ENCODE measurements around the gene MS4A4E.
"Not testable (repeated sequence)": the region's sequence is repeated elsewhere in the genome, so short reads cannot be mapped to it uniquely, and the experiment has no call there.

The MS4A4E gene

DNA sequence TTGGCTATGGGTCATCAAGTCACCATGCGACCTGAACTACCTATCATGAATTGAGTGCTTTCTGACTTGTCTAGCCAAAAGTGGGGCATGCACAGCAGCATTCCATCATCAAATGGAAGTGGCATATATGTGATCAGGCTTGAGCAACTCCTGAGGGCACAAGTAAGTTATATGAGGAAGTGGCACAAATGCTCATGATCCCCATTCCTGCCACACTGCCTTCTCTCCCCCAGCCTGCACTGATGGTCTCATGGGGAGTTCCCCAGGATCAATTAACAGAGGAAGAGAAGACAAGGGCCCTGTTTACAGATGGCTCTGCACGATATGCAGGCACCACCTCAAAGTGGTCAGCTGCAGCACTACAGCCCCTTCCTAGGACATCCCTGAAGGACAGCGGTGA is 21.8 kb downstream of the MS4A4E start:
- DNase-seq = no peak

- DNase-seq = no peak
These were observed 28.6 kb downstream of the MS4A4E start for GRCh38 chr11:60214386-60214785.

DNA sequence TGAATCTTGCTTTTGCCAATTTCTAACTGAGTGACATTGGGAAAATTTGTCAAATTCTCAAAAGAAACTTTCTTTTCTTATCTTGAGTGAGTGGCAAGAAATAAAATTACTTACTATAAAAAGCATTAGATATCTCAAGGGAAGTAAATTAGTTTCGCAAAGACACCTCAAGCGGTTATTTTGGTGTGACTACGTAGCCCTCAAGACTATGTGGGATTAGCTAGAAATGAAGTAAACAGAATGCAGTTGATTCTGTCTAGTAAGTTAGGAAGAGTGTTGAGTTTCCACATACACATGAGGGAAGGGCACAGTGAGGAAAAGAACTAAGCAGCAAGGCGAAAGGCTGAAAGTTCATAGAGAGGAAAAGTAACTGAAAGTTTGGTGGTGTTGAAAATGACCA is 31.7 kb downstream of the MS4A4E start:
- no peak for DNase-seq

GRCh38 chr11:60209977-60210376 is 33.0 kb downstream of the MS4A4E start:
- DNase-seq = no peak

- DNase-seq = no peak
These were observed 34.0 kb downstream of the MS4A4E start for GRCh38 chr11:60208951-60209350.

DNA sequence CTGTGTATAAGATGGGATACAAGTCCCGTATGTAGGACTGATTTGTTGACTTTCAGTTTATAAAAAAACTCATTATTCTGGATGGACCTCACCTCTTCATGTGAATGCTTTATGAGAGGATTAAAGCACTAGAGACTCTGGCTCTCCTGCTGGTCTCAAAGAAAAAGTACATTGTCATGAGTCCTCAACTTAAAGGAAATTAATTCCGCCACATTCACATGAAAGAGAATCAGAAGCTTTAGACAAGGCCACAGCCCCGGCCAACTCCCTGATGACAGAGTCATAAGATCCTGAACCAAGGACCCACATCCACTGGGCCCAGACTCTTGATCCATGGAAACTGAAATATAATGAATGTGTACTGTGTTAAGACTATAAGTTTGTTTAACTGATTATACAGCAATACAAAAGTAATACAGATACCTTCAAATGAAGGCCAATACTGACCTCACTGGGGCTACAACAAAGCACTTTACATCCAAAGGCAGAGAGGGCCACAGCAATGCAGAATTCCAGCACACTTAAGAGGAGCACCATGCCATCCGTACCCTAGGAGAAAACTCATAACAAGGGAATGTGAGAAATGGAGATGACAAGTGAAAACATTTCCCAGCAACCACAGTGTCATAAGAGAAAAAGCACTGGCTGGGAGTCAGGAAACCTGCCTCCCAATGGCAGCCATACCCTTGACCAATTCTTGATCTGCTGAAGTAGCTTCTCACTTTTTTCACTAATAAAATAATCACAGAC is 34.6 kb downstream of the MS4A4E start:
- DNase-seq = no peak

- no peak for DNase-seq
These were observed 36.3 kb downstream of the MS4A4E start for GRCh38 chr11:60206616-60207015.

- no peak for DNase-seq
These were observed 38.0 kb downstream of the MS4A4E start for GRCh38 chr11:60204922-60205321.

GRCh38 chr11:60201334-60201733 is 41.6 kb downstream of the MS4A4E start:
- not testable (repeated sequence) for DNase-seq

- DNase-seq = no peak
These were observed 45.5 kb downstream of the MS4A4E start for GRCh38 chr11:60197442-60197841.

DNA sequence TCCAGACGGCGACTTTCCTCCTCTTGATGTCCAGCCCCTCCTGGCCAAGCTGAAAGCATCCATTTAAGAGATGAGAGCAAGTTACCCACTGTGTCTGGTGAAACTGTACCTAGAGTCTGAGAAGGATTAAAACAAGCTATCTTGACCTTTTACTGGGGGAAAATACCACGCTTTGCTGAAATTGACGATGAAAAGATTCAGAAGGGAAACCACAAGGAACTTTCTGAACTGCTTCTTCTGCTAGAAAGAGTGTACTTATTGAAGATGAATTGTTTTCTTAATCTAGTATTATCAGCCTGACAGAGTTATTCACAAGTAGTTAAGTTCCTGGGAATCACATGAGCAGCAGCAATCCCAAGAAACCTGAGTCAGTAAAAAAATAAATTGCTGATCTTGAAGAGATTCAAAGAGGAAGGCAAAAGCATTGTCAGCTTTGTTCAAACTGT is 47.0 kb downstream of the MS4A4E start:
- DNase-seq = no peak

DNA sequence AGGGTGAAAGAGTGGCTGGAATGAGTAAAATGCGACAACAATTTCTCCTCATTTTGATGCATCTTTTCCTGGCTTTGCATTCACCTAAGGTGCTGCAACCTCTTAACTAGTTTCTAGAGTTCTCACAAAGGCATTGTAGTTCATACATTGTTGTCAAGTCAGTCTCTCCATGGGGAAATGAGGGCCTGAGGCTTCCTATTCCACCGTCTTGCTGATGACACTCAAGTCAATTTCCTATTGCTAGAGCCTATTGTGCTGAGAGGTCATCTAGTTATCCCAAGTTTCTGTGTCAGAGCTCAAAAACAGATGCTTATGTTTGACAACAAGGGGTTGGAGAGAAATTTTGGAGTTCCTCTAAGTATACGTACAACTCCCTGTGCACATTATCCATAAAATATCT is 48.4 kb downstream of the MS4A4E start:
- DNase-seq = no peak

- peak in 3 of 4 experiments; percentile 10 to 45 (median 22) for DNase-seq
These were observed 49.1 kb downstream of the MS4A4E start for GRCh38 chr11:60193687-60194433.

- not testable (repeated sequence) for DNase-seq
These were observed 50.4 kb downstream of the MS4A4E start for GRCh38 chr11:60192564-60192963.

GRCh38 chr11:60188481-60188880 is 54.5 kb downstream of the MS4A4E start:
- not testable (repeated sequence) for DNase-seq

DNA sequence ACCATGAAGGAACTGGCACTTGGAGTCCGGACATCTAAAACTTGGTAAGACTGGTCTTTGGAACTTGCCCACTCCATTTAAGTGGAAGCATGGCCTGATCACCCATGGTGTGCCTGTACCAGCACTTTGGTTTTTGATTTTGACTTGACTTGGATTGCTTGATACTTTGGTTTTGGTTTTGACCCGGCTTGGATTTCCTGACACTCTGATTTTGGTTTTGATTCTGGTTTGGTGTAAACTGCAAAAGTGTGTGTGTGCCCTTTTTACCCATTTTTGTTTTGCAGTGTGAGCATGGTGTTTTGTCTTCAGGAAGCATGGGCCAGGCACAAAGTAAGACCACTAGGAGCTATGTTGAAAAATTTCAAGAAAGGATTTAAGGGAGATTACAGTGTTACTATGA is 56.8 kb downstream of the MS4A4E start:
- DNase-seq = not testable (repeated sequence)

- DNase-seq = not testable (repeated sequence)
These were observed 57.5 kb downstream of the MS4A4E start for GRCh38 chr11:60185512-60185827.

DNA sequence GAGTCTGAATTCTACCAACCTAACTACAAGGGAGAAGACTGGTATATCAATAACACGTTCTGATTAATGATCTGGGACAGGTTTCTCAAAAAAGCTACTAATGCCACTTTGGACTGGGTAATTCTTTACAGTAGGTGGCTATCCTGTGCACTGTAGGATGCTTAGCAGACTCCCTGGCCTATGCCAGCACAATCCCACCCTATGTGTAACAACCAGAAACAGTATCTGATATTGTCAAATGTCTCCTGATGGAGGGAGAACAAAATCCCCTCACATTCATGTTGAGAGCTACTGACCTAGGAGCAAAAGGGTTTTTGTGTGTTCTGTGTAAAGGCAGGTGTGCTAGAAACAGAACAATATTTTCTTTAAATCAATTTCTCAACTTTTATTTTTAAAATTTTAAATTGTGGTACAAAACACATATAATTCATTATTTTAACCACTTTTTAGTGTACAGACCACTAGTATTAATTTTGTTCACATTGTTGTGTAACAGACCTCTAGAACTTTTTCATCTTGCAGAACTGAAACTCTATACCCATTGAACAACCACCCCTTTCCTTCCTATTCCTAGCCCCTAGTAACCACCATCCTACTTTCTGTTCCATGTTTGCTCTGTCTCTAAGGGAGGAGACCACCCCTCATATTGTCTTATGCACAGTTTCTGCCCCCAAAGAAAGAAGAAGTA is 58.0 kb downstream of the MS4A4E start:
- no peak for DNase-seq

- no peak for DNase-seq
These were observed 59.2 kb downstream of the MS4A4E start for GRCh38 chr11:60183591-60184205.

DNA sequence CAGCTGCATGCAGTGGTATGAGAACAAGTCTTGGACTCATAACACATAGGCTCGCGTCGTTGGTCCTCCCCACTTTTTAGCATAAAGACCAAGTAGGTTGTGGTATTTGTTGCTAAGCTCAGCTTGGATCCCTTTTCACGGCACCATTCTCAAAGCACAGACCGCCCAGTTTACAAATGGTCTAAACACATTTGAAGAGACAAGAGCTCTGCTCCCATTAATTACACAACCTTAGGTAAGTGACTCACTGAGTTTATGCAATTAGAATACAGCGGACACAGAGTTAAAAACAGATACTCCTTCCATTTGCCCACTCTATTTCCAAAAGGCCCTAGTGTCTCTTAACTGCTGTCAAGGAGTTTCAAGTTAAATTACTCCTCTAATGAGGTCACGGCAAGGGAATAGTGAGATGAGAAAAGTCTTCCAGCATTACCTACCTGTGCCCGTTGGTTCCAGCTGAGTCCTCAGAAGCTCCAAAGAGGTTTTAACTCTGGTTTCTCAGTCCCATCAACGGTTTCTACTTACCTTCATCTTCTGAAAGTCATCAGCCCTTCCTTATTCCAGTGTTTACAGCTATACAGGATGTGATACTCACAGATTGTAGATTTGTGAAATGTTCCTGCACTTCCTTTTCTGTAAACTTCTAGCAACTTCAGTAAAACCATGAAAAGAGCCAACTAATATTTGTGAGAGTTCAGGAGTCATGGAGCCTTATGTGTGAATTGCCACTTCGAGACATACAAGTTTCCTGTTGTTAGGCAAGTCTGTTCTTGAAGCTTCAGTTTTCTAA is 60.2 kb downstream of the MS4A4E start, which contains the start of gene MS4A6A:
TSS of gene MS4A6A (minus strand) at position 543 of the 790 bp plus-strand sequence. CDS start 1,356 bp downstream, outside the sequence.
- DNase-seq = no peak

DNA sequence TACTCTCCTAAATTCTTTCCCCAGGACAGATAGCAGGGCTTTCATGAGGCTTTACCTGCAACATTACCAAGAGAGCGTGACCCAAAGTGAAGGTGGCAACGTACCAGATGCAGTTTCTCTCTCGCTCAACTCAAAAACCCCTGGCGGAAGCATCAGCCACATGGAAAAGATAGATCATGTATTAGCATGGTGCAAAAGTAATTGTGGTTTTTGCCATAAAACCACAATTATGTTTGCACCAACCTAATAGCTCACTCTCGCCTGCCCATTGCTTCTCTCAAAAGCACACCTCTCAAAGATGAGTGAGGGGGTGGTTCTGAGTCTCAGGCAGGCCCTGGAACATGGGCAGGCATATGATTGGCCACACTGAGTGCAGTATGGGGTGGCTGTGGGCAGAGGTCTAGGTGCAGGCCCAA is 67.1 kb downstream of the MS4A4E start:
- no peak for DNase-seq

GRCh38 chr11:60172011-60172410 is 70.9 kb downstream of the MS4A4E start:
- no peak for DNase-seq

Data from activated CD4-positive, CD25-positive, alpha-beta regulatory T cell (primary cell).